K562 (cell line): ENCODE data around the gene HS6ST1.

Experiments used
- CBX1 ChIP-seq: sonication (generic); IDR thresholded peaks from 2 replicates; pipeline ENCODE4 v1.6.1; 2016; ENCODE audit warnings: antibody characterized with exemption, low read depth, mild to moderate bottlenecking
- CTCF ChIP-seq, 3 experiments: IDR thresholded peaks in 2 of 3; conservative IDR thresholded peaks in 1 of 3; 2 replicates each; pipeline ENCODE4 v1.5.1; 2011 to 2012; ENCODE audit warnings: low read length in 3 of 3, mild to moderate bottlenecking in 3 of 3, control low read depth in 2 of 3, improper control_type of control experiment in 1 of 3, inconsistent platforms in 1 of 3, low read depth in 1 of 3, mixed read lengths in 1 of 3, moderate library complexity in 1 of 3; ENCODE audit not compliant: insufficient read depth in 2 of 3
- EP400 ChIP-seq: fragments of 450-650 bp; IDR thresholded peaks from 2 replicates; pipeline ENCODE4 v1.6.1; 2017; ENCODE audit warnings: antibody characterized with exemption, mild to moderate bottlenecking, moderate library complexity
- ESRRA ChIP-seq: fragments of 450-650 bp; IDR thresholded peaks from 2 replicates; pipeline ENCODE4 v1.6.1; 2014; ENCODE audit warnings: low read depth, mild to moderate bottlenecking, moderate library complexity, borderline replicate concordance
- EZH2 ChIP-seq: IDR thresholded peaks from 2 replicates; pipeline ENCODE4 v1.6.1; 2012; ENCODE audit warnings: low read depth, mild to moderate bottlenecking, inconsistent platforms, low read length, borderline replicate concordance
- GATAD2A ChIP-seq: fragments of 450-650 bp; IDR thresholded peaks from 2 replicates; pipeline ENCODE4 v1.6.1; 2017
- HNRNPK ChIP-seq: fragments of 200-400 bp; formaldehyde crosslinking; IDR thresholded peaks from one replicate; pipeline ENCODE4 v1.6.1; 2018; ENCODE audit warnings: mild to moderate bottlenecking, low read depth, low read length; ENCODE audit not compliant: poor library complexity, severe bottlenecking
- MYC ChIP-seq, 2 experiments: fragments of 250-450 bp in 1 of 2; sonication (Bioruptor Pico) in 1 of 2; IDR thresholded peaks; 2 replicates each; pipeline versions ENCODE4 v1.5.1 to v1.6.1; 2012 to 2021; ENCODE audit warnings: low read depth in 2 of 2, borderline replicate concordance in 1 of 2, improper control_type of control experiment in 1 of 2, low read length in 1 of 2, mild to moderate bottlenecking in 1 of 2, moderate library complexity in 1 of 2
- REST ChIP-seq, 2 experiments: fragments of 450-650 bp; formaldehyde crosslinking in 1 of 2; IDR thresholded peaks; 2 replicates each; pipeline versions ENCODE4 v1.4.0 to v1.6.1; 2014 to 2020; ENCODE audit warnings: mild to moderate bottlenecking in 2 of 2, borderline replicate concordance in 1 of 2, low read depth in 1 of 2
- SIN3A ChIP-seq, 2 experiments: fragments of 150-350 bp in 1 of 2; IDR thresholded peaks; 2 replicates each; pipeline ENCODE4 v1.6.1; 2011 to 2016; ENCODE audit warnings: borderline replicate concordance in 2 of 2, low read depth in 2 of 2, low read length in 2 of 2, mild to moderate bottlenecking in 2 of 2, moderate library complexity in 2 of 2; ENCODE audit not compliant: control insufficient read depth in 1 of 2
- ZFX ChIP-seq: sonication (generic); formaldehyde crosslinking; IDR thresholded peaks from 2 replicates; pipeline ENCODE4 v1.8.0; 2022; ENCODE audit warnings: mild to moderate bottlenecking, missing genetic modification reagents, moderate library complexity
- ZKSCAN8 ChIP-seq: fragments of 200-800 bp; sonication (Bioruptor generic); IDR thresholded peaks from 2 replicates; pipeline ENCODE4 v1.6.1; 2016; ENCODE audit warnings: missing genetic modification characterization, missing compliant biosample characterization

DNA sequence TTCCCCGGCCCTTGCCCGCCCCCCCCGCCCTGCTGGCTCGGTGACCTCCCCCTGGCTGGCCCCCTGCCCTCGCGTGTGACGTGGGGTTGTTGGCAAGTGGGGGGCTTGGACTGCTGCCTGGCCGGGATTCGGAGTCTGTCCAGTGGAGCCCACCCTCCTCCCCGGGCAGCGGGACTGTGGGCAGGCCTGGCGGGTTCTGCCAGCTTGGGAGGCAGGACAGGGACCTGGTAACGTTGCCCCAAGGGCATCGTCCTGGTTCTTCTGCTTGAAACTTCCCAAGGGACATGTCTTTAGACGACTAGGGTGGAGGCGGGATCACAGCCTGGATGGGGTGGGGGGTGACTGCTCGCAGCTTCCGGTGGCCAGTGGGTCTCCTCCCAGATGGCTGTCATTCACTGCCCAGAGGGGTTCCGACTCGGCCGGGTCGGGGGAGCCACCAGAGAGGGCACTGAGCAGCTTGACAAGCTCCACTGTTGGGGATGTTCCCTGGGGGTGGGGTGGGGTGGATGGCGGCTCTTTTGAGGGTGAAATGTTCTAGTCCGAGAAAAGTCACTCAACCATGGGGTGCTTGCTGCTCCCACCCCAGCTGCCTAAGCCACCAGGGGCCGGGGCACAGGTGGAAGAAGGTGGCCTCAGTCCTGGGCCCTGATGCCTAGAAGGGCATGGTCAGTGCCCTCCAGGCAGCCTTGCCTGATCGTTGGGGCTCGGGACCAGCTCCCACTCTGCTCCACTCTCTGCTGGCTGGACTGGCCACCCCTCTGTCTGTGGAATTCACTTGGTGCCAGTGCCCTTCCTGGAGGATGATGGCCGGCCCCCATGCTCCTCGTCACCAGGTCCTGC, 4.3 kb upstream of the HS6ST1 start:
- TF ChIP-seq SIN3A (IDR thresholded peaks at IDR 0.05; ENCODE audit: borderline replicate concordance in 2 of 2, control insufficient read depth in 1 of 2, low read depth in 2 of 2, low read length in 2 of 2) = no peak
- no peak for TF ChIP-seq CBX1
- no peak for TF ChIP-seq MYC (IDR thresholded peaks at IDR 0.05; ENCODE audit: low read depth, low read length)
- no peak for TF ChIP-seq MYC (CRISPR knock-in tag; IDR thresholded peaks at IDR 0.05; ENCODE audit: borderline replicate concordance, low read depth)
- TF ChIP-seq ZFX = no peak
- TF ChIP-seq REST (IDR thresholded peaks at IDR 0.05; ENCODE audit: borderline replicate concordance) = no peak
- TF ChIP-seq REST (CRISPR knock-in tag; IDR thresholded peaks at IDR 0.05; ENCODE audit: low read depth) = no peak
- TF ChIP-seq ESRRA = no peak
- TF ChIP-seq EP400 = no peak
- TF ChIP-seq HNRNPK = no peak
- TF ChIP-seq CTCF (IDR thresholded peaks at IDR 0.05 in 2 of 3, conservative IDR thresholded peaks at IDR 0.05 in 1 of 3; ENCODE audit: insufficient read depth in 2 of 3, low read depth in 1 of 3, low read length in 3 of 3) = no peak
- no peak for TF ChIP-seq GATAD2A
- TF ChIP-seq ZKSCAN8 = no peak
- no peak for TF ChIP-seq EZH2
